SKM-1 treated with dmso at 0.1 percent for 144 hours (cell line): ENCODE data around the gene EFS.
"Not testable (repeated sequence)": the region's sequence is repeated elsewhere in the genome, so short reads cannot be mapped to it uniquely, and the experiment has no call there.

Experiments
- DNase-seq: peaks from one replicate; lab custom pipeline; 2025; ENCODE audit not compliant: unreplicated experiment; lab: John Stamatoyannopoulos, UW

EFS gene

GRCh38 chr14:23365036-23365731 lies at the start of gene EFS:
TSS of gene EFS (minus strand) at chr14:23365172. CDS start at chr14:23365025, 147 bp downstream.
- DNase-seq = no peak

- DNase-seq = no peak
Observed at GRCh38 chr14:23414254-23414653, 49.3 kb upstream of the EFS start.

GRCh38 chr14:23413681-23414080 lies 48.7 kb upstream of the EFS start:
- DNase-seq = no peak

GRCh38 chr14:23411563-23412525 lies 46.9 kb upstream of the EFS start:
- no peak for DNase-seq

GRCh38 chr14:23409966-23410635 lies 45.1 kb upstream of the EFS start:
- no peak for DNase-seq

GRCh38 chr14:23409475-23409874 lies 44.5 kb upstream of the EFS start:
- DNase-seq = no peak

- no peak for DNase-seq
Observed at GRCh38 chr14:23408307-23408630, 43.3 kb upstream of the EFS start.

GRCh38 chr14:23407516-23408306 lies 42.7 kb upstream of the EFS start, which contains the start of gene MYH6:
TSS of gene MYH6 (minus strand) at chr14:23408273. CDS start at chr14:23407223, 1,050 bp downstream.
- DNase-seq = no peak

GRCh38 chr14:23406725-23407355 lies 41.9 kb upstream of the EFS start:
- DNase-seq = no peak

GRCh38 chr14:23406244-23406643 lies 41.3 kb upstream of the EFS start:
- DNase-seq = no peak

- DNase-seq = no peak
Observed at GRCh38 chr14:23405516-23406025, 40.6 kb upstream of the EFS start.

- no peak for DNase-seq
Observed at GRCh38 chr14:23405096-23405495, 40.1 kb upstream of the EFS start.

GRCh38 chr14:23404331-23404900 lies 39.4 kb upstream of the EFS start:
- no peak for DNase-seq

- no peak for DNase-seq
Observed at GRCh38 chr14:23403908-23404307, 38.9 kb upstream of the EFS start.

- DNase-seq = no peak
Observed at GRCh38 chr14:23403139-23403438, 38.1 kb upstream of the EFS start.

- DNase-seq = no peak
Observed at GRCh38 chr14:23402296-23403138, 37.5 kb upstream of the EFS start.

GRCh38 chr14:23401291-23401690 lies 36.3 kb upstream of the EFS start:
- DNase-seq = no peak

- not testable (repeated sequence) for DNase-seq
Observed at GRCh38 chr14:23400496-23401149, 35.7 kb upstream of the EFS start.

GRCh38 chr14:23399591-23399990 lies 34.6 kb upstream of the EFS start:
- DNase-seq = no peak
